Measurements from ENCODE around the gene NTSR2. TPM values are rescaled to one million over a fixed set of nuclear protein-coding genes. Genes with fewer than 3 reads are reported as not detected.

NTSR2 gene, protein sequence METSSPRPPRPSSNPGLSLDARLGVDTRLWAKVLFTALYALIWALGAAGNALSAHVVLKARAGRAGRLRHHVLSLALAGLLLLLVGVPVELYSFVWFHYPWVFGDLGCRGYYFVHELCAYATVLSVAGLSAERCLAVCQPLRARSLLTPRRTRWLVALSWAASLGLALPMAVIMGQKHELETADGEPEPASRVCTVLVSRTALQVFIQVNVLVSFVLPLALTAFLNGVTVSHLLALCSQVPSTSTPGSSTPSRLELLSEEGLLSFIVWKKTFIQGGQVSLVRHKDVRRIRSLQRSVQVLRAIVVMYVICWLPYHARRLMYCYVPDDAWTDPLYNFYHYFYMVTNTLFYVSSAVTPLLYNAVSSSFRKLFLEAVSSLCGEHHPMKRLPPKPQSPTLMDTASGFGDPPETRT
- polyA plus RNA-seq (2013, experiment 1 of 2) = not detected
- not detected for polyA plus RNA-seq (2013, experiment 2 of 2)

DNA sequence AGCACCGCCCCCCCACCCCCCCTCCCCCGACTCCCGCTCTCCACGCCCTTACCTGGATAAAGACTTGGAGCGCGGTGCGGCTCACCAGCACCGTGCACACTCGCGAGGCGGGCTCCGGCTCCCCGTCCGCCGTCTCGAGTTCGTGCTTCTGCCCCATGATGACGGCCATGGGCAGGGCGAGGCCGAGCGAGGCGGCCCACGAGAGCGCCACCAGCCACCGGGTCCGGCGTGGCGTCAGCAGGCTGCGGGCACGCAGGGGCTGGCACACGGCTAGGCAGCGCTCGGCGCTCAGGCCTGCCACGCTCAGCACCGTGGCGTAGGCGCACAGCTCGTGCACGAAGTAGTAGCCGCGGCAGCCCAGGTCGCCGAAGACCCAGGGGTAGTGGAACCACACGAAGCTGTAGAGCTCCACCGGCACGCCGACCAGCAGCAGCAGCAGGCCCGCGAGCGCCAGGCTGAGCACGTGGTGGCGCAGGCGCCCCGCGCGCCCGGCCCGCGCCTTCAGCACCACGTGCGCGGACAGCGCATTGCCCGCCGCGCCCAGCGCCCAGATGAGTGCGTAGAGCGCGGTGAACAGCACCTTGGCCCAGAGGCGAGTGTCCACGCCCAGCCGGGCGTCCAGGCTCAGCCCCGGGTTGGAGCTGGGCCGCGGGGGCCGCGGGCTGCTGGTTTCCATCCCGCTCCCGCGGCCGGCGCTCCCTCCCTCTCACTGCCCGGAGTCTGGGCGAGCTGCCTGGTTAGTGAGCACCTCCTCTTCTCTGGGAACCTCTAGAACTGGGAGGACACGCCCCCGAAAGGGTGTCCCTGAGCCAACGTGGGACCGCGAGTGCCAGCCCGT lies at the start of gene NTSR2:
NTSR2 (minus strand) TSS at position 742 of the 838 bp plus-strand sequence; CDS start at position 676, 66 bp downstream.
- Histone ChIP-seq H3K23ac (ENCODE audit: low read length in 2 of 2) (no peak within 1 kb of the TSS), H2BK15ac (ENCODE audit: low read depth, poor library complexity, severe bottlenecking) (no peak within 1 kb of the TSS), H3K27me3 (ENCODE audit: control insufficient read depth in 1 of 2, insufficient read depth in 1 of 2, low read length in 2 of 2) (peaks cover 35 to 72% of the 10 kb centered on the region in 2 experiments), H3K14ac (ENCODE audit: low read length in 2 of 2) (no peak within 1 kb of the TSS), H3K9ac (ENCODE audit: low read length) (no peak within 1 kb of the TSS), H3K4me2 (ENCODE audit: low read length, poor library complexity, severe bottlenecking) (no peak within 1 kb of the TSS), H3K4me1 (ENCODE audit: control insufficient read depth, insufficient read depth, low read depth, low read length) (peaks cover 8% of the 10 kb centered on the region), H4K8ac (ENCODE audit: low read length) (no peak within 1 kb of the TSS), H3K27ac (ENCODE audit: low read length, poor library complexity, severe bottlenecking) (no peak within 1 kb of the TSS), H3K36me3 (ENCODE audit: control insufficient read depth in 1 of 2, insufficient read depth in 2 of 2, low read depth in 1 of 2, low read length in 2 of 2) (peaks cover 0 to 4% of the 10 kb centered on the region in 2 experiments), H2BK12ac (ENCODE audit: low read length in 2 of 2) (no peak within 1 kb of the TSS), H3K18ac (ENCODE audit: low read depth in 1 of 2, low read length in 2 of 2) (no peak within 1 kb of the TSS), H2AFZ (ENCODE audit: low read depth, low read length) (no peak within 1 kb of the TSS), H3K79me1 (replicated peaks; ENCODE audit: low read length, poor library complexity, severe bottlenecking) (no peaks in the 10 kb centered on the region), H2BK120ac (ENCODE audit: low read depth, low read length) (no peak within 1 kb of the TSS), H2BK5ac (ENCODE audit: low read depth, low read length, poor library complexity, severe bottlenecking) (no peak within 1 kb of the TSS), H3K4ac (ENCODE audit: low read depth in 1 of 2, low read length in 2 of 2) (no peak within 1 kb of the TSS), H3K9me3 (ENCODE audit: control insufficient read depth, low read length) (no peaks in the 10 kb centered on the region), H4K91ac (ENCODE audit: low read length) (no peak within 1 kb of the TSS), H3K4me3 (ENCODE audit: insufficient read depth in 1 of 2, low read depth in 1 of 2, low read length in 2 of 2) (peak within 1 kb of the TSS; percentile 15 to 24), H2AK5ac (ENCODE audit: low read length, severe bottlenecking) (no peak within 1 kb of the TSS)
- peak; percentile 54 for DNase-seq
- 37% methylated on average over 86 of the region's 93 CpGs for WGBS

DNA sequence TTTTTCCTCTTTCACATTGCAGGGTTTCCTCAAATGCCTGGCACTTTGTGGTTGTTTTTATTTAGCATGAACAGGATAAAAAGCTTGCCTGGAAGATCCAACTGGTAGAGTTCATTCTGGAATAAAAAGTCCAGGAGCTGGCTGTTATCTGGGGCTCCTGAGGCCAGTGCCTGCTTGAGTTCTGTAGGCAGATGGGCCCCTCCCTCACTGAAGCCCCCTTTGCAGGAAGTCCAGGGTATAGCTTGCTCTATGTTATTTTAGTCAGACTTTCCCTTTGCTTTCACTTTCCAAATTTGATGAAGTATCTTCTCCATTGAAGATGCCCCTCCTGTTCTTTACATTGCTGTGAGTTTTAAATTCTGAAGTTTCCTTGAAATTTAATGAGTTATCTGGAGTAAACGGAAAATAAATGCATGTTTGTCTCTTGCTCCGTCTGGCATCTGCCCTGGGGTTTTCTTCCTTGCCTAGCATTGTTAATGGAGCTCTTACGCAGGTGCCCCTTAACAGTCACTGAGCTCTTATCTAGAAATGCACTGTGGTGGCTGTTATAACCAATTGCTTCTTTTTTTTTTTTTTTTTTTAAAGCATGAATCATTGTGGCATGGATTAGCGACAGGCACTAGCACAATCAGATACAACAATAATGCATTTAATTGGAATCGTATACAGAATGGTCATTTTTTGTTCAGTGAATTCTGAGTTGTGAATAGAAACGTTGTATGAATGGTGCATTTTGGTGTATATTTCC lies 49.4 kb upstream of the NTSR2 start:
- H3K4ac ChIP-seq (ENCODE audit: low read depth in 1 of 2, low read length in 2 of 2) = no peak overlapping the region
- no peak overlapping the region for H3K9ac ChIP-seq (ENCODE audit: low read length)
- H3K18ac ChIP-seq (ENCODE audit: low read depth in 1 of 2, low read length in 2 of 2) = no peak overlapping the region
- no peak overlapping the region for H2BK15ac ChIP-seq (ENCODE audit: low read depth, poor library complexity, severe bottlenecking)
- no peak overlapping the region for H4K8ac ChIP-seq (ENCODE audit: low read length)
- no peaks in the 10 kb centered on the region for H3K79me1 ChIP-seq (replicated peaks; ENCODE audit: low read length, poor library complexity, severe bottlenecking)
- H3K27me3 ChIP-seq (ENCODE audit: control insufficient read depth in 1 of 2, insufficient read depth in 1 of 2, low read length in 2 of 2) = peaks cover 0 to 59% of the 10 kb centered on the region in 2 experiments
- H2AFZ ChIP-seq (ENCODE audit: low read depth, low read length) = no peak overlapping the region
- no peak overlapping the region for H3K27ac ChIP-seq (ENCODE audit: low read length, poor library complexity, severe bottlenecking)
- H4K91ac ChIP-seq (ENCODE audit: low read length) = no peak overlapping the region
- H2BK5ac ChIP-seq (ENCODE audit: low read depth, low read length, poor library complexity, severe bottlenecking) = no peak overlapping the region
- H2AK5ac ChIP-seq (ENCODE audit: low read length, severe bottlenecking) = no peak overlapping the region
- 78% methylated on average over 3 of the region's 6 CpGs for WGBS
- H3K4me3 ChIP-seq (ENCODE audit: insufficient read depth in 1 of 2, low read depth in 1 of 2, low read length in 2 of 2) = no peak overlapping the region
- no peak overlapping the region for H3K4me2 ChIP-seq (ENCODE audit: low read length, poor library complexity, severe bottlenecking)
- H3K14ac ChIP-seq (ENCODE audit: low read length in 2 of 2) = no peak overlapping the region
- no peaks in the 10 kb centered on the region for H3K36me3 ChIP-seq (ENCODE audit: control insufficient read depth in 1 of 2, insufficient read depth in 2 of 2, low read depth in 1 of 2, low read length in 2 of 2)
- no peak overlapping the region for H2BK12ac ChIP-seq (ENCODE audit: low read length in 2 of 2)
- H2BK120ac ChIP-seq (ENCODE audit: low read depth, low read length) = no peak overlapping the region
- no peaks in the 10 kb centered on the region for H3K4me1 ChIP-seq (ENCODE audit: control insufficient read depth, insufficient read depth, low read depth, low read length)
- H3K23ac ChIP-seq (ENCODE audit: low read length in 2 of 2) = no peak overlapping the region
- DNase-seq = no peak
- no peaks in the 10 kb centered on the region for H3K9me3 ChIP-seq (ENCODE audit: control insufficient read depth, low read length)

DNA sequence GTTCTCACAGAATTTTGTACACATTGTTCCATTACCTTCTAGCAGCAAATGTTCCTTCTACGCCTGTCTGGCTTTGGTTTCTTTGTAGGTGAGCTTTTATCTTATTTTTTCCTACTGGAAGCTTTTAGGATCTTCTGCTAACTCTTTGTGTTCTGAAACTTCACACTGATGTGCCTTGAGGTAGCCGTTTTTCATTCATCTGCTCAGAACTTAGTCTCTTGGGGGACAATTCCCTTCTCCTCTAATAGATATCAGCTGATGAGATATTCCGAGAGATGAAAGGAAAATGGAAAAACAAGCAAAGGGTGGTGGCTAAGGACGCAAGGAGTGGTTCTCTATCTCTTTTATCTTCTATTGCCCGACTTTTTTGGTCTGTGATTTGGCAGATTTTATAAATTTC lies 48.6 kb upstream of the NTSR2 start:
- Histone ChIP-seq H3K4ac (ENCODE audit: low read depth in 1 of 2, low read length in 2 of 2) (no peak overlapping the region), H4K91ac (ENCODE audit: low read length) (no peak overlapping the region), H3K27ac (ENCODE audit: low read length, poor library complexity, severe bottlenecking) (no peak overlapping the region), H2AFZ (ENCODE audit: low read depth, low read length) (no peak overlapping the region), H2BK120ac (ENCODE audit: low read depth, low read length) (no peak overlapping the region), H3K4me1 (ENCODE audit: control insufficient read depth, insufficient read depth, low read depth, low read length) (no peaks in the 10 kb centered on the region), H4K8ac (ENCODE audit: low read length) (no peak overlapping the region), H3K4me3 (ENCODE audit: insufficient read depth in 1 of 2, low read depth in 1 of 2, low read length in 2 of 2) (no peak overlapping the region), H2BK5ac (ENCODE audit: low read depth, low read length, poor library complexity, severe bottlenecking) (no peak overlapping the region), H2AK5ac (ENCODE audit: low read length, severe bottlenecking) (no peak overlapping the region), H3K27me3 (ENCODE audit: control insufficient read depth in 1 of 2, insufficient read depth in 1 of 2, low read length in 2 of 2) (peaks cover 0 to 54% of the 10 kb centered on the region in 2 experiments), H3K18ac (ENCODE audit: low read depth in 1 of 2, low read length in 2 of 2) (no peak overlapping the region), H3K9me3 (ENCODE audit: control insufficient read depth, low read length) (no peaks in the 10 kb centered on the region), H3K4me2 (ENCODE audit: low read length, poor library complexity, severe bottlenecking) (no peak overlapping the region), H2BK15ac (ENCODE audit: low read depth, poor library complexity, severe bottlenecking) (no peak overlapping the region), H3K79me1 (replicated peaks; ENCODE audit: low read length, poor library complexity, severe bottlenecking) (no peaks in the 10 kb centered on the region), H3K14ac (ENCODE audit: low read length in 2 of 2) (no peak overlapping the region), H2BK12ac (ENCODE audit: low read length in 2 of 2) (no peak overlapping the region), H3K36me3 (ENCODE audit: control insufficient read depth in 1 of 2, insufficient read depth in 2 of 2, low read depth in 1 of 2, low read length in 2 of 2) (no peaks in the 10 kb centered on the region), H3K23ac (ENCODE audit: low read length in 2 of 2) (no peak overlapping the region), H3K9ac (ENCODE audit: low read length) (no peak overlapping the region)
- WGBS = 86% methylated on average over 3 of the region's 5 CpGs
- DNase-seq = no peak

Measured in mesenchymal stem cell (in vitro differentiated cells and primary cell).